ENCODE results near the gene KLRC3.

The KLRC3 gene

DNA sequence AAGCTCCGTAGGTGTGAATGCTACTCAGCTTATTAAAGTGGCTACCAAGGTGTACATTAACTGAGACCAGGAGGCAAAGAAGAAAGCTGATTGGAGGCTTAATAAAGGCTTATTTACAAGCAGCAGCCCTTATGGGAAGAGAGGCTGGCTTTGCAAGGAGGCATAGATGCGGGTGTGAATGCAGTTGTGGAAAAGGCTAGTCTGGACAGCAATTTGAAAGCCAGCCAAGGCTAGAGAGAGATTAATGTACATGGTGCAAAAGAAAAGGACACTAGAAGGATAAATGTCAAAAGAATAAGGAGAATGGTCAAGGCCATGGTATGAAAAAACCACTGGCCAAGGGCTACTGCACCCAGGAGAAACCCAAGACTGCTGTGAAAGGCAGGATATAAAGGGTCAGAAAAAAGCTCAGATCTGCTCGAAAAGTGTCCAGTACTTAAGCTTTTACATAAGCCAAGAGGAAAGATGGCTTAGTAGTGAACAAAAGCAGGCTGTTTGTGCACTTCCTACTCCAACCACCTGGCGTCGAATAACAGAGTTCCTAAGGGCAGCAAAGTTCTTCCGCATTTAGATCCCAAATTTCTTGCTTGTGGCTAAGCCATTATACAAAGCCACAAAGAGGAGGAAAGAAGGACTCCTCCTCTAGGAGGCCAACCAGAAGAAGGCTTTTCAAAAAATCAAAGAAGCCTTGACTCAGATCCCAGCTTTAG is 54.5 kb downstream of the KLRC3 start:
- WGBS (ENCODE audit: insufficient coverage), result 61% methylated on average over 6 of the region's 6 CpGs
- peak overlapping the region in 6 of 7 experiments; percentile 68 to 91 (median 77) for H3K4me3 ChIP-seq (ENCODE audit: control insufficient read depth in 1 of 7, extremely low read depth in 1 of 7, insufficient read depth in 4 of 7, low read depth in 2 of 7, low read length in 6 of 7)
- CTCF ChIA-PET, result interaction anchor here (0.6 to 4.1 kb wide), 20 partner anchors 15 to 383 kb away, joined by 3 to 16 read pairs (median 4); partner anchors contain the start of gene MAGOHB
- H3K4me1 ChIP-seq (ENCODE audit: control extremely low read depth in 1 of 4, control insufficient read depth in 4 of 4, insufficient read depth in 4 of 4, low read length in 3 of 4), result peaks cover 20 to 47% (median 33%) of the 10 kb centered on the region in 4 experiments
- H3K27ac ChIP-seq (ENCODE audit: insufficient read depth in 1 of 2, low read depth in 1 of 2, low read length in 2 of 2, poor library complexity in 1 of 2, severe bottlenecking in 2 of 2), result peak overlapping the region in 1 of 2 experiments; percentile 83
- no peaks in the 10 kb centered on the region for H3K27me3 ChIP-seq (replicated peaks in 2 of 5; ENCODE audit: control insufficient read depth in 4 of 5, insufficient read depth in 5 of 5, low read length in 4 of 5)
- H3K9me3 ChIP-seq (ENCODE audit: control extremely low read depth in 1 of 5, control insufficient read depth in 4 of 5, insufficient read depth in 2 of 5, low read depth in 1 of 5, low read length in 4 of 5), result peaks cover 0 to 14% (median 0%) of the 10 kb centered on the region in 5 experiments
- POLR2A ChIA-PET, result no interaction called here
- DNase-seq, result peak in 2 of 3 donors; percentile 14 to 24
- no peaks in the 10 kb centered on the region for H3K36me3 ChIP-seq (ENCODE audit: control insufficient read depth in 4 of 4, insufficient read depth in 4 of 4, low read length in 3 of 4)

GRCh38 chr12:10364815-10365622 is 55.4 kb downstream of the KLRC3 start:
- Histone ChIP-seq H3K4me1 (ENCODE audit: control extremely low read depth in 1 of 4, control insufficient read depth in 4 of 4, insufficient read depth in 4 of 4, low read length in 3 of 4) (peaks cover 20 to 47% (median 33%) of the 10 kb centered on the region in 4 experiments), H3K27me3 (replicated peaks in 2 of 5; ENCODE audit: control insufficient read depth in 4 of 5, insufficient read depth in 5 of 5, low read length in 4 of 5) (no peaks in the 10 kb centered on the region), H3K36me3 (ENCODE audit: control insufficient read depth in 4 of 4, insufficient read depth in 4 of 4, low read length in 3 of 4) (no peaks in the 10 kb centered on the region), H3K4me3 (ENCODE audit: control insufficient read depth in 1 of 7, extremely low read depth in 1 of 7, insufficient read depth in 4 of 7, low read depth in 2 of 7, low read length in 6 of 7) (peak overlapping the region; percentile 59 to 91 (median 77)), H3K9me3 (ENCODE audit: control extremely low read depth in 1 of 5, control insufficient read depth in 4 of 5, insufficient read depth in 2 of 5, low read depth in 1 of 5, low read length in 4 of 5) (peaks cover 0 to 14% (median 0%) of the 10 kb centered on the region in 5 experiments), H3K27ac (ENCODE audit: insufficient read depth in 1 of 2, low read depth in 1 of 2, low read length in 2 of 2, poor library complexity in 1 of 2, severe bottlenecking in 2 of 2) (peak overlapping the region; percentile 38 to 83)
- under 1% methylated on average over 14 of the region's 15 CpGs for WGBS (ENCODE audit: insufficient coverage)
- DNase-seq, result peak; percentile 87 to 94 (median 94)
- ChIA-PET CTCF (interaction anchor here (1.0 to 4.1 kb wide), 10 partner anchors 17 to 312 kb away, joined by 3 to 16 read pairs (median 8); partner anchors contain the start of gene STYK1), POLR2A (interaction anchor here (0.5 to 0.6 kb wide), 3 partner anchors 18 to 87 kb away, joined by 3 to 6 read pairs (median 4); no protein-coding TSS in a partner anchor)

DNA sequence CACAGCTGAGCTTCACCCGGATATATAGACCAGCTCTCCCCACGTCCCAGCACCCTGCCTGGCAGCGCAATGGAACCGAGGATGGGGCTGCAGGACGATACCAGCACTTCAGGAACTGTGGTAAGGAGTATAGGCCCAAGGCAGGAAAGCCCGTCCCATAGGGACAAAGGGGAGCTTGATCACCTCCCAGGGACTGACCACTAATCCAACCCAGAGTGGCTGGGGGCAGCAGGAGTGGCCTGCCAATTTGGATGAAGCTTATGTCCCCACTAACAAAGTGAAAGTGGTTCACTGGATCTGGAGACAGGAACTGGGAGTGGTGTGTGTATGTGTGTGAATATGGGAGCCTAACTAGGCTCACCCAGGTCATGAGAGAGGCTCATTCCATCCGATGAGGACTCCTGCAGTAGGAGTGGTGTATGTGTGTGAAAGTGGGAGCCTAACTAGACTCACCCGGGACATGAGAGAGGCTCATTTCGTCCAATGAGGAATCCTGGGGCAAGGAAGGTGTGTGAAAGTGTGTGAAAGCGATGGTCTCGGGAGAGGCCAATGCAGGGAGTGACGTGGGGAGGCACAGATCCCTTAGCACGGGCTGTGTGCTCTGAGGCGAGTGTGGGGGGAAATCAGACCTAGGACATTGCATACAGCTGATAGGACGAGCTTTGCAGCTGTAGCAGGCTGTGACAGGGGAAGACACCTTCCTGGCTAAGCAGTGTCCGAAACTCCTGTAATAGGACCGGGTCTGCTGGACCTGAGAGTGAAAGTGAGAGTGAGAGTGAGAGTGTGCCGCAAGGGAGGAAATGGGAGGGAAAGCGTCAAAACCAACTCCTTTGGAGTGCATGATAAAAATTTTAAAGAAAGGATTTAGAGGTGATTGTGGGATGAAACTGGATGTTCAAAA is 56.2 kb downstream of the KLRC3 start:
- CTCF ChIA-PET, result interaction anchor here (1.0 to 4.1 kb wide), 5 partner anchors 33 to 313 kb away, joined by 3 to 16 read pairs (median 4); partner anchors contain the start of gene STYK1
- 21% methylated on average over 16 of the region's 19 CpGs for WGBS (ENCODE audit: insufficient coverage)
- Histone ChIP-seq H3K36me3 (ENCODE audit: control insufficient read depth in 4 of 4, insufficient read depth in 4 of 4, low read length in 3 of 4) (no peaks in the 10 kb centered on the region), H3K27me3 (replicated peaks in 2 of 5; ENCODE audit: control insufficient read depth in 4 of 5, insufficient read depth in 5 of 5, low read length in 4 of 5) (no peaks in the 10 kb centered on the region), H3K4me3 (ENCODE audit: control insufficient read depth in 1 of 7, extremely low read depth in 1 of 7, insufficient read depth in 4 of 7, low read depth in 2 of 7, low read length in 6 of 7) (peak overlapping the region; percentile 59 to 91 (median 77)), H3K4me1 (ENCODE audit: control extremely low read depth in 1 of 4, control insufficient read depth in 4 of 4, insufficient read depth in 4 of 4, low read length in 3 of 4) (peaks cover 20 to 47% (median 33%) of the 10 kb centered on the region in 4 experiments), H3K9me3 (ENCODE audit: control extremely low read depth in 1 of 5, control insufficient read depth in 4 of 5, insufficient read depth in 2 of 5, low read depth in 1 of 5, low read length in 4 of 5) (peaks cover 0 to 11% (median 0%) of the 10 kb centered on the region in 5 experiments), H3K27ac (ENCODE audit: insufficient read depth in 1 of 2, low read depth in 1 of 2, low read length in 2 of 2, poor library complexity in 1 of 2, severe bottlenecking in 2 of 2) (peak overlapping the region; percentile 38 to 83)
- DNase-seq, result peak; percentile 17 to 44 (median 31)
- POLR2A ChIA-PET, result no interaction called here

GRCh38 chr12:10363658-10363913 is 56.8 kb downstream of the KLRC3 start:
- H3K9me3 ChIP-seq (ENCODE audit: control extremely low read depth in 1 of 5, control insufficient read depth in 4 of 5, insufficient read depth in 2 of 5, low read depth in 1 of 5, low read length in 4 of 5), result peaks cover 0 to 11% (median 0%) of the 10 kb centered on the region in 5 experiments
- peaks cover 20 to 47% (median 33%) of the 10 kb centered on the region in 4 experiments for H3K4me1 ChIP-seq (ENCODE audit: control extremely low read depth in 1 of 4, control insufficient read depth in 4 of 4, insufficient read depth in 4 of 4, low read length in 3 of 4)
- no peaks in the 10 kb centered on the region for H3K27me3 ChIP-seq (replicated peaks in 2 of 5; ENCODE audit: control insufficient read depth in 4 of 5, insufficient read depth in 5 of 5, low read length in 4 of 5)
- DNase-seq, result no peak
- ChIA-PET CTCF (no interaction called here), POLR2A (no interaction called here)
- WGBS (ENCODE audit: insufficient coverage), result 94% methylated on average over 5 of the region's 5 CpGs
- H3K27ac ChIP-seq (ENCODE audit: insufficient read depth in 1 of 2, low read depth in 1 of 2, low read length in 2 of 2, poor library complexity in 1 of 2, severe bottlenecking in 2 of 2), result peak overlapping the region in 1 of 2 experiments; percentile 83
- peak overlapping the region in 3 of 7 experiments; percentile 77 to 91 (median 86) for H3K4me3 ChIP-seq (ENCODE audit: control insufficient read depth in 1 of 7, extremely low read depth in 1 of 7, insufficient read depth in 4 of 7, low read depth in 2 of 7, low read length in 6 of 7)
- no peaks in the 10 kb centered on the region for H3K36me3 ChIP-seq (ENCODE audit: control insufficient read depth in 4 of 4, insufficient read depth in 4 of 4, low read length in 3 of 4)

DNA sequence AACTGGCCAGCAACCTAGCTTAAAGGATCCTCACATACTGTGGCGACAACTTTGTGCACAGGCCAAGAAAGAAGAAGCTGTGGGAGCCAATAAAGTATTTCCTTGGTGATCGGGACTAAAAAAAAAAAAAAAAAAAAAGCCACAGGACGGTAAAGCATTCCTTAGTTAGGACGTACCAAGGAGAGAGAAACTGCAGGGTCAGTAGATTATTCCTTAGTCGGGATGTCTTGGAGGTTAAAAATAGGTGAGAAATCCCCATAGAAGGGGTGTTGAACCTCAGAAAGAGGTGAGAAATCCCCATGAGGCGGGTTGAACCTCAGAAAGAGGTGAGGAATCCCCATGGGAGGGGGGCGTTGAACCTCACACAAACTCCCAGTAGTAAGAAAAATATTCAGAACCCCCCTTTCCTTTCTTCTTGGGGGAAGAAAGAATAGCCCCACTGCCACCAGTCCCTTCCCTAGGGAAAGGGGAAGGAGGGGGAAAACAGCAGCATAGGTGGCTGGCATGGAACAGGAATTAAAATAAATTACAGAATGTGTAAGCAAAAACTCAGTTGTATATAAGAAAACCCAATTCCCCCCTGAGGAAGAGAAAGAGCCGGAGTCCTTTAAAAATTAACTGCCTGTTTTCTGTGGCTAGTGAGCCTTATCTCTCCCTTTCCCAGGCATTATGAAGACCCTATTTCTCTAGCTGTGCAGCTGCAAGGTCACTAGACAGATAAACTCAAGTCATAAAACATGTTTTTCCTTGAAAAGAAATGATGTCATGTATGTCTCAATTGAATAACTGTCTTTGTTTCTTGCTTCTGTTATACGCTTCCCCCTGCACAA is 57.4 kb downstream of the KLRC3 start:
- DNase-seq, result peak in 2 of 3 donors; percentile 43 to 77
- Histone ChIP-seq H3K4me1 (ENCODE audit: control extremely low read depth in 1 of 4, control insufficient read depth in 4 of 4, insufficient read depth in 4 of 4, low read length in 3 of 4) (peaks cover 20 to 47% (median 33%) of the 10 kb centered on the region in 4 experiments), H3K9me3 (ENCODE audit: control extremely low read depth in 1 of 5, control insufficient read depth in 4 of 5, insufficient read depth in 2 of 5, low read depth in 1 of 5, low read length in 4 of 5) (peaks cover 0 to 7% (median 1%) of the 10 kb centered on the region in 5 experiments), H3K27ac (ENCODE audit: insufficient read depth in 1 of 2, low read depth in 1 of 2, low read length in 2 of 2, poor library complexity in 1 of 2, severe bottlenecking in 2 of 2) (peak overlapping the region in 1 of 2 experiments; percentile 83), H3K27me3 (replicated peaks in 2 of 5; ENCODE audit: control insufficient read depth in 4 of 5, insufficient read depth in 5 of 5, low read length in 4 of 5) (no peaks in the 10 kb centered on the region), H3K4me3 (ENCODE audit: control insufficient read depth in 1 of 7, extremely low read depth in 1 of 7, insufficient read depth in 4 of 7, low read depth in 2 of 7, low read length in 6 of 7) (no peak overlapping the region), H3K36me3 (ENCODE audit: control insufficient read depth in 4 of 4, insufficient read depth in 4 of 4, low read length in 3 of 4) (no peaks in the 10 kb centered on the region)
- 85% methylated on average over 5 of the region's 9 CpGs for WGBS (ENCODE audit: insufficient coverage)
- POLR2A ChIA-PET, result no interaction called here
- CTCF ChIA-PET, result no interaction called here

DNA sequence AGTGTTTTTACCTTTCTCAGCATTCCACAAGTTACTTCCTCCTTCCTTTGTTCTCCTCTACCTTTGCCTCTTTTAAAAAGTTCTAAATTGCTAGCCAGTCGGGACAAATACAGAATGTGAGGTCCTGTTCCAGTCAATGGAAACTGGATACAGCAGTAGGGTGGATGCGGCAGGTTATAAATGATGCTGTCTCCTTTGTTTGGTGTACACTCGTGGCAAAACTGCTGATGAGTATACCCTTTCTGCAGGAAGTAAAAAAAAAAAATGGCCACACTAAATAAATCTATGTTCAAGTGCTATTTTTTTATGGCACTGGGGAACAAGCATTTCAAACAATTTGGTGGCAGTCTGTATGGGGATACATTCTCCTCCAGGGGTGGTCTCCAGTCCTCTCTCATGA is 58.1 kb downstream of the KLRC3 start:
- Histone ChIP-seq H3K36me3 (ENCODE audit: control insufficient read depth in 4 of 4, insufficient read depth in 4 of 4, low read length in 3 of 4) (no peaks in the 10 kb centered on the region), H3K27me3 (replicated peaks in 2 of 5; ENCODE audit: control insufficient read depth in 4 of 5, insufficient read depth in 5 of 5, low read length in 4 of 5) (no peaks in the 10 kb centered on the region), H3K4me1 (ENCODE audit: control extremely low read depth in 1 of 4, control insufficient read depth in 4 of 4, insufficient read depth in 4 of 4, low read length in 3 of 4) (peaks cover 20 to 47% (median 33%) of the 10 kb centered on the region in 4 experiments), H3K4me3 (ENCODE audit: control insufficient read depth in 1 of 7, extremely low read depth in 1 of 7, insufficient read depth in 4 of 7, low read depth in 2 of 7, low read length in 6 of 7) (no peak overlapping the region), H3K27ac (ENCODE audit: insufficient read depth in 1 of 2, low read depth in 1 of 2, low read length in 2 of 2, poor library complexity in 1 of 2, severe bottlenecking in 2 of 2) (peak overlapping the region in 1 of 2 experiments; percentile 83), H3K9me3 (ENCODE audit: control extremely low read depth in 1 of 5, control insufficient read depth in 4 of 5, insufficient read depth in 2 of 5, low read depth in 1 of 5, low read length in 4 of 5) (peaks cover 0 to 5% (median 3%) of the 10 kb centered on the region in 5 experiments)
- POLR2A ChIA-PET, result no interaction called here
- 47% methylated on average over 3 of the region's 3 CpGs for WGBS (ENCODE audit: insufficient coverage)
- no peak for DNase-seq
- CTCF ChIA-PET, result no interaction called here

Data from common myeloid progenitor, CD34-positive (primary cell).